ENCODE measurements around the gene REXO1.

- TF ChIP-seq POLR2A (IDR thresholded peaks at IDR 0.05; ENCODE audit: low read length) (no peak), EP300 (IDR thresholded peaks at IDR 0.05) (no peak), CHD2 (IDR thresholded peaks at IDR 0.05; ENCODE audit: low read length, partially characterized antibody) (no peak), CTCF (IDR thresholded peaks at IDR 0.05) (no peak), RFX5 (IDR thresholded peaks at IDR 0.05) (no peak), PHF8 (IDR thresholded peaks at IDR 0.05; ENCODE audit: borderline replicate concordance, low read depth) (no peak), CEBPB (IDR thresholded peaks at IDR 0.05) (no peak), USF2 (IDR thresholded peaks at IDR 0.05) (no peak), KDM1A (IDR thresholded peaks at IDR 0.05; ENCODE audit: low read depth) (no peak), REST (IDR thresholded peaks at IDR 0.05) (no peak), RAD21 (conservative IDR thresholded peaks at IDR 0.05 in 1 of 2, IDR thresholded peaks at IDR 0.05 in 1 of 2) (no peak)
Observed at GRCh38 chr19:1768918-1769644, 79.2 kb downstream of the REXO1 start.

Measured in A549 (cell line).